HUES48 (cell line): ENCODE data around the gene FBN3.
"Not testable (repeated sequence)": the region's sequence is repeated elsewhere in the genome, so short reads cannot be mapped to it uniquely, and the experiment has no call there.

ENCODE experiments used
- H3K27ac ChIP-seq: one replicate; pipeline ENCODE4 v1.7.0; 2013; ENCODE audit warnings: low read depth, low read length, inconsistent platforms
- H3K27me3 ChIP-seq: 2 replicates; pipeline ENCODE4 v1.6.1; 2013; ENCODE audit warnings: mild to moderate bottlenecking, low read length; ENCODE audit not compliant: control insufficient read depth, insufficient read depth
- H3K36me3 ChIP-seq: 2 replicates; pipeline ENCODE4 v1.6.1; 2013; ENCODE audit warnings: low read length; ENCODE audit not compliant: control insufficient read depth, insufficient read depth
- H3K4me1 ChIP-seq: 2 replicates; pipeline ENCODE4 v1.6.1; 2013; ENCODE audit warnings: mild to moderate bottlenecking, low read length; ENCODE audit not compliant: control insufficient read depth, insufficient read depth
- H3K4me3 ChIP-seq: 2 replicates; pipeline ENCODE4 v1.5.1; 2013; ENCODE audit warnings: mild to moderate bottlenecking, low read depth, low read length
- H3K9ac ChIP-seq: 2 replicates; pipeline ENCODE4 v1.6.1; 2013; ENCODE audit warnings: mild to moderate bottlenecking, low read depth, low read length, moderate library complexity
- H3K9me3 ChIP-seq: 2 replicates; pipeline ENCODE4 v1.6.1; 2013; ENCODE audit warnings: low read length; ENCODE audit not compliant: control insufficient read depth, insufficient read depth

The FBN3 gene

GRCh38 chr19:8163759-8164158 is 14.4 kb upstream of the FBN3 start:
- Histone ChIP-seq H3K9me3 (no peaks in the 10 kb centered on the region), H3K36me3 (no peaks in the 10 kb centered on the region), H3K27ac (peak overlapping the region; percentile 56), H3K4me3 (no peak overlapping the region), H3K27me3 (no peaks in the 10 kb centered on the region), H3K4me1 (peaks cover 5% of the 10 kb centered on the region), H3K9ac (no peak overlapping the region)

- H3K4me3 ChIP-seq: no peak overlapping the region
- peak overlapping the region; percentile 57 for H3K27ac ChIP-seq
- H3K9ac ChIP-seq: no peak overlapping the region
- no peaks in the 10 kb centered on the region for H3K27me3 ChIP-seq
- H3K9me3 ChIP-seq: no peaks in the 10 kb centered on the region
- peaks cover 5% of the 10 kb centered on the region for H3K4me1 ChIP-seq
- H3K36me3 ChIP-seq: no peaks in the 10 kb centered on the region
Measured at GRCh38 chr19:8161135-8161646, 11.8 kb upstream of the FBN3 start.

GRCh38 chr19:8159322-8159721 is 9.9 kb upstream of the FBN3 start:
- not testable (repeated sequence) for H3K36me3 ChIP-seq, H3K27ac ChIP-seq, H3K4me3 ChIP-seq, H3K27me3 ChIP-seq, H3K9me3 ChIP-seq, H3K9ac ChIP-seq, H3K4me1 ChIP-seq

GRCh38 chr19:8158411-8159074 is 9.2 kb upstream of the FBN3 start:
- no peaks in the 10 kb centered on the region for H3K36me3 ChIP-seq
- H3K4me3 ChIP-seq: no peak overlapping the region
- H3K27ac ChIP-seq: no peak overlapping the region
- no peaks in the 10 kb centered on the region for H3K27me3 ChIP-seq
- no peaks in the 10 kb centered on the region for H3K9me3 ChIP-seq
- peaks cover 3% of the 10 kb centered on the region for H3K4me1 ChIP-seq
- H3K9ac ChIP-seq: no peak overlapping the region

- Histone ChIP-seq H3K4me3 (no peak overlapping the region), H3K9me3 (no peaks in the 10 kb centered on the region), H3K4me1 (no peaks in the 10 kb centered on the region), H3K36me3 (no peaks in the 10 kb centered on the region), H3K27ac (no peak overlapping the region), H3K9ac (no peak overlapping the region), H3K27me3 (no peaks in the 10 kb centered on the region)
Measured at GRCh38 chr19:8155318-8155717, 5.9 kb upstream of the FBN3 start.

- not testable (repeated sequence) for H3K9ac ChIP-seq, H3K27ac ChIP-seq, H3K27me3 ChIP-seq, H3K36me3 ChIP-seq, H3K9me3 ChIP-seq, H3K4me3 ChIP-seq, H3K4me1 ChIP-seq
Measured at GRCh38 chr19:8154014-8154413, 4.6 kb upstream of the FBN3 start.

- Histone ChIP-seq H3K36me3 (no peaks in the 10 kb centered on the region), H3K9ac (no peak overlapping the region), H3K4me3 (no peak overlapping the region), H3K27me3 (no peaks in the 10 kb centered on the region), H3K27ac (no peak overlapping the region), H3K4me1 (peaks cover 13% of the 10 kb centered on the region), H3K9me3 (no peaks in the 10 kb centered on the region)
Measured at GRCh38 chr19:8151767-8152035, 2.3 kb upstream of the FBN3 start.

GRCh38 chr19:8150998-8151766 is 1.8 kb upstream of the FBN3 start:
- no peaks in the 10 kb centered on the region for H3K27me3 ChIP-seq
- H3K4me1 ChIP-seq: peaks cover 13% of the 10 kb centered on the region
- H3K9me3 ChIP-seq: no peaks in the 10 kb centered on the region
- no peak overlapping the region for H3K4me3 ChIP-seq
- no peak overlapping the region for H3K9ac ChIP-seq
- H3K27ac ChIP-seq: no peak overlapping the region
- H3K36me3 ChIP-seq: no peaks in the 10 kb centered on the region

GRCh38 chr19:8150178-8150865 is 930 bp upstream of the FBN3 start:
- H3K27me3 ChIP-seq: no peaks in the 10 kb centered on the region
- H3K9me3 ChIP-seq: no peaks in the 10 kb centered on the region
- peak overlapping the region; percentile 93 for H3K27ac ChIP-seq
- no peaks in the 10 kb centered on the region for H3K36me3 ChIP-seq
- no peak overlapping the region for H3K9ac ChIP-seq
- peak overlapping the region; percentile 53 for H3K4me3 ChIP-seq
- peaks cover 13% of the 10 kb centered on the region for H3K4me1 ChIP-seq

- H3K36me3 ChIP-seq: peaks cover 4% of the 10 kb centered on the region; the same call in 1 of the 2 replicates
- no peaks in the 10 kb centered on the region for H3K9me3 ChIP-seq
- H3K27ac ChIP-seq: peak overlapping the region; percentile 93
- no peaks in the 10 kb centered on the region for H3K27me3 ChIP-seq
- H3K4me1 ChIP-seq: peaks cover 13% of the 10 kb centered on the region
- peak overlapping the region; percentile 74; the same call in 1 of the 2 replicates for H3K9ac ChIP-seq
- H3K4me3 ChIP-seq: peak overlapping the region; percentile 77
Measured at GRCh38 chr19:8148410-8149260, 757 bp downstream of the FBN3 start.
